HepG2 (cell line): ENCODE results near the gene LGALS13. TPM values are rescaled to one million over a fixed set of nuclear protein-coding genes. Genes with fewer than 3 reads are reported as not detected.

ENCODE experiments used
- ATAC-seq: fragments of 200-7000 bp; cut with Tn5 transposase; 3 replicates; pipeline ENCODE4 v1.9.1; 2020; ENCODE audit warnings: mild to moderate bottlenecking, moderate library complexity
- BruUV-seq: library from RNA; stranded (reverse); fragments of 400-500 nt; replicated peaks from 2 replicates; lab custom pipeline; 2021; lab: Mats Ljungman, UMichigan
- CTCF ChIA-PET: fragments of 300-600 bp; formaldehyde crosslinking; extraction: SDS; loops from one replicate; lab custom pipeline; 2021; ENCODE audit warnings: low total read pairs, inconsistent platforms, low intra/inter-chr PET ratio; lab: Yijun Ruan, JAX
- POLR2A ChIA-PET: fragments of 350-600 bp; sonication (Branson Sonifier 250); formaldehyde crosslinking; loops from one replicate; lab custom pipeline; 2020; ENCODE audit warnings: antibody characterized with exemption, inconsistent platforms; lab: Yijun Ruan, JAX
- DNase-seq: peaks from one replicate; pipeline ENCODE4 v3.0.0-alpha.2; 2015; ENCODE audit warnings: low spot score
- FAIRE-seq: peaks from 3 replicates; lab custom pipeline; 2011; peaks lifted over from hg19 to GRCh38; lab: Jason Lieb, UNC
- H2AFZ ChIP-seq: one replicate; pipeline ENCODE4 v1.6.1; 2011; ENCODE audit warnings: low read length, inconsistent platforms
- H3K27ac ChIP-seq: fragments of 300-600 bp; 3 replicates; pipeline ENCODE4 v1.8.0; 2011; ENCODE audit warnings: mixed run types, mild to moderate bottlenecking, mixed read lengths, low read length, inconsistent platforms; ENCODE audit not compliant: insufficient read depth; ENCODE audit errors: extremely low read length
- H3K27me3 ChIP-seq, 2 experiments: fragments of 200-600 bp in 1 of 2; 2 replicates in 1 of 2; 3 replicates in 1 of 2; pipeline versions ENCODE4 v1.6.0 to v1.8.0; 2011; ENCODE audit warnings: low read length in 2 of 2, mild to moderate bottlenecking in 2 of 2, moderate library complexity in 2 of 2, inconsistent platforms in 1 of 2; ENCODE audit not compliant: insufficient read depth in 2 of 2, control insufficient read depth in 1 of 2
- H3K36me3 ChIP-seq, 2 experiments: fragments of 200-600 bp in 1 of 2; replicated peaks in 1 of 2; 2 replicates in 1 of 2; 3 replicates in 1 of 2; pipeline versions ENCODE4 v1.5.1 to v1.8.0; 2011; ENCODE audit warnings: low read length in 2 of 2, inconsistent platforms in 1 of 2; ENCODE audit not compliant: insufficient read depth in 2 of 2, control insufficient read depth in 1 of 2
- H3K4me1 ChIP-seq: 2 replicates; pipeline ENCODE4 v1.5.1; 2012; ENCODE audit warnings: low read length, inconsistent platforms; ENCODE audit not compliant: insufficient read depth
- H3K4me2 ChIP-seq: 2 replicates; pipeline ENCODE4 v1.6.0; 2011; ENCODE audit warnings: low read depth, low read length, inconsistent platforms
- H3K4me3 ChIP-seq, 3 experiments: fragments of 200-600 bp in 1 of 3; sonication (generic), shearing (Covaris generic) in 1 of 3; replicated peaks in 1 of 3; 2 replicates each; pipeline ENCODE4 v1.5.1; 2011 to 2016; ENCODE audit warnings: low read length in 3 of 3, inconsistent platforms in 2 of 3, low read depth in 2 of 3, mild to moderate bottlenecking in 2 of 3, control low read depth in 1 of 3, mixed read lengths in 1 of 3; ENCODE audit not compliant: insufficient read depth in 1 of 3
- H3K79me2 ChIP-seq: one replicate; pipeline ENCODE4 v1.6.1; 2011; ENCODE audit warnings: low read length, inconsistent platforms; ENCODE audit not compliant: insufficient read depth
- H3K9ac ChIP-seq: 2 replicates; pipeline ENCODE4 v1.6.0; 2011; ENCODE audit warnings: mild to moderate bottlenecking, low read depth, low read length, inconsistent platforms; ENCODE audit not compliant: insufficient read depth
- H3K9me3 ChIP-seq: 2 replicates; pipeline ENCODE4 v1.5.1; 2012; ENCODE audit warnings: mild to moderate bottlenecking, low read length
- H4K20me1 ChIP-seq: 2 replicates; pipeline ENCODE4 v1.6.0; 2011; ENCODE audit warnings: inconsistent platforms, mild to moderate bottlenecking, low read length, moderate library complexity; ENCODE audit not compliant: insufficient read depth
- AFF4 ChIP-seq: sonication (generic); formaldehyde crosslinking; IDR thresholded peaks from 2 replicates; pipeline ENCODE4 v1.4.0; 2020; ENCODE audit warnings: missing genetic modification reagents
- ERF ChIP-seq: IDR thresholded peaks from 2 replicates; pipeline ENCODE4 v1.6.1; 2018; ENCODE audit warnings: missing biosample characterization, missing genetic modification reagents
- FOXP1 ChIP-seq, 2 experiments: fragments of 450-650 bp in 1 of 2; IDR thresholded peaks; 2 replicates each; pipeline ENCODE4 v1.6.1; 2017 to 2018; ENCODE audit warnings: antibody characterized with exemption in 1 of 2
- PCBP1 ChIP-seq: fragments of 200-400 bp; formaldehyde crosslinking; IDR thresholded peaks from 2 replicates; pipeline ENCODE4 v1.6.1; 2017; ENCODE audit warnings: mild to moderate bottlenecking, low read depth, low read length, borderline replicate concordance
- SOX6 ChIP-seq, 2 experiments: fragments of 450-650 bp in 1 of 2; sonication (generic) in 1 of 2; formaldehyde crosslinking in 1 of 2; IDR thresholded peaks; 2 replicates each; pipeline versions ENCODE4 v1.4.0 to v1.6.1; 2017 to 2020; ENCODE audit warnings: antibody characterized with exemption in 1 of 2, mild to moderate bottlenecking in 1 of 2, missing genetic modification reagents in 1 of 2
- TBP ChIP-seq: sonication (generic); formaldehyde crosslinking; IDR thresholded peaks from 2 replicates; pipeline ENCODE4 v1.5.0; 2020; ENCODE audit warnings: missing genetic modification reagents
- ZEB1 ChIP-seq: IDR thresholded peaks from 2 replicates; pipeline ENCODE4 v1.6.1; 2012; ENCODE audit warnings: mild to moderate bottlenecking, low read depth, inconsistent platforms; ENCODE audit not compliant: insufficient replicate concordance
- ZNF20 ChIP-seq: sonication (generic); formaldehyde crosslinking; IDR thresholded peaks from 2 replicates; pipeline ENCODE4 v1.4.0; 2020; ENCODE audit warnings: mild to moderate bottlenecking, moderate library complexity, missing genetic modification reagents
- ZNF414 ChIP-seq: sonication (generic); formaldehyde crosslinking; IDR thresholded peaks from 2 replicates; pipeline ENCODE4 v1.5.0; 2020; ENCODE audit warnings: missing genetic modification reagents
- ZNF607 ChIP-seq: sonication (generic); formaldehyde crosslinking; IDR thresholded peaks from 2 replicates; pipeline ENCODE4 v1.5.1; 2020; ENCODE audit warnings: missing genetic modification reagents, mild to moderate bottlenecking, borderline replicate concordance
- WGBS: methylation state at CpG from one replicate; pipeline ENCODE4 v1.1.6; 2017; ENCODE audit warnings: low lambda C conversion rate; 5-methylcytosine and 5-hydroxymethylcytosine counted together
- in situ Hi-C: cut with HindIII; loops from 2 replicates; pipeline ENCODE4 v1.10.0; 2017; ENCODE audit warnings: low pct_unique_long_range_greater_than_20kb; ENCODE audit not compliant: extremely low pct_ligation_motif_present
- intact Hi-C: fragments of 100-400 bp; cut with micrococcal nuclease; formaldehyde crosslinking; loops from one replicate; pipeline ENCODE4 v1.10.0; 2022; ENCODE audit not compliant: unreplicated experiment
- polyA plus RNA-seq, 8 experiments: library from polyadenylated mRNA; depleted of rRNA in 3 of 8; stranded (reverse) in 7 of 8; unstranded in 1 of 8; fragments of >200 nt; fragmentation: Illumina TruSeq in 4 of 8; extraction: Trizol in 4 of 8; gene quantifications; 2 replicates each; pipeline versions ENCODE4 v1.2.1 to v1.2.3, GENCODE V29; 2011 to 2016; ENCODE audit warnings: low read depth in 4 of 8, missing spikeins in 1 of 8, mixed read lengths in 1 of 8; ENCODE audit not compliant: insufficient read depth in 1 of 8
- total RNA-seq, 5 experiments: library from RNA; depleted of rRNA; stranded (reverse); fragments of >200 nt; fragmentation: Illumina TruSeq; extraction: Trizol; gene quantifications; 2 replicates each; pipeline ENCODE4 v1.2.3, GENCODE V29; 2016; ENCODE audit warnings: low read depth in 1 of 5
- TF ChIP-seq, protein P1 (sequence below): IDR thresholded peaks from 2 replicates; pipeline ENCODE4 v1.4.0; 2020; ENCODE audit warnings: mild to moderate bottlenecking, missing genetic modification reagents
- TF ChIP-seq, protein P2 (sequence below): sonication (generic); formaldehyde crosslinking; IDR thresholded peaks from 2 replicates; pipeline ENCODE4 v1.5.0; 2020; ENCODE audit warnings: missing genetic modification reagents
- TF ChIP-seq, protein P3 (sequence below): sonication (generic); formaldehyde crosslinking; IDR thresholded peaks from 2 replicates; pipeline ENCODE4 v1.4.0; 2020; ENCODE audit warnings: missing genetic modification reagents; ENCODE audit errors: not compliant biosample characterization

The LGALS13 gene
- total and polyA plus RNA-seq, 2 of the 13 experiments (the other 11 are each of a cell fraction or from before 2014, with no cell fraction given) = not detected

DNA sequence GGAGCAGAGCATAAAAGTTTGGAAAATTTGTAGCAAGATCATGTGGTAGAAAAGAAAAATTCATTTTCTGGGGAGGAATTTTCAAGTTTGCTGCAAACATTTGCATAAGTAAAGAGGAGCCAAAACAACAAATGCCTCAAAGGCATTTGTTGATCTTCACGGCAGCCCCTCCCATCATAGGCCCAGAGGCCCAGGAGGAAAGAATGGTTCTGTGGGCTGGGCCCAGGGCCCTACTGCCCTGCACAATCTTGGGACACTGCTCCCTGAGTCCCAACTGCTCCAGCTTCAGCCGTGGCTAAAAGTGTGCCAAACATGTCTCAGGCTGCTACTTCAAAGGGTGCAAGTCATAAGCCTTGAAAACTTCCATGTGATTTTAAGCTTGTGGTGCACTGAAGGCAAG is 11.3 kb downstream of the LGALS13 start (continued):
- TF ChIP-seq ZNF20 (CRISPR knock-in tag) = no peak
- TF ChIP-seq, protein P1, sequence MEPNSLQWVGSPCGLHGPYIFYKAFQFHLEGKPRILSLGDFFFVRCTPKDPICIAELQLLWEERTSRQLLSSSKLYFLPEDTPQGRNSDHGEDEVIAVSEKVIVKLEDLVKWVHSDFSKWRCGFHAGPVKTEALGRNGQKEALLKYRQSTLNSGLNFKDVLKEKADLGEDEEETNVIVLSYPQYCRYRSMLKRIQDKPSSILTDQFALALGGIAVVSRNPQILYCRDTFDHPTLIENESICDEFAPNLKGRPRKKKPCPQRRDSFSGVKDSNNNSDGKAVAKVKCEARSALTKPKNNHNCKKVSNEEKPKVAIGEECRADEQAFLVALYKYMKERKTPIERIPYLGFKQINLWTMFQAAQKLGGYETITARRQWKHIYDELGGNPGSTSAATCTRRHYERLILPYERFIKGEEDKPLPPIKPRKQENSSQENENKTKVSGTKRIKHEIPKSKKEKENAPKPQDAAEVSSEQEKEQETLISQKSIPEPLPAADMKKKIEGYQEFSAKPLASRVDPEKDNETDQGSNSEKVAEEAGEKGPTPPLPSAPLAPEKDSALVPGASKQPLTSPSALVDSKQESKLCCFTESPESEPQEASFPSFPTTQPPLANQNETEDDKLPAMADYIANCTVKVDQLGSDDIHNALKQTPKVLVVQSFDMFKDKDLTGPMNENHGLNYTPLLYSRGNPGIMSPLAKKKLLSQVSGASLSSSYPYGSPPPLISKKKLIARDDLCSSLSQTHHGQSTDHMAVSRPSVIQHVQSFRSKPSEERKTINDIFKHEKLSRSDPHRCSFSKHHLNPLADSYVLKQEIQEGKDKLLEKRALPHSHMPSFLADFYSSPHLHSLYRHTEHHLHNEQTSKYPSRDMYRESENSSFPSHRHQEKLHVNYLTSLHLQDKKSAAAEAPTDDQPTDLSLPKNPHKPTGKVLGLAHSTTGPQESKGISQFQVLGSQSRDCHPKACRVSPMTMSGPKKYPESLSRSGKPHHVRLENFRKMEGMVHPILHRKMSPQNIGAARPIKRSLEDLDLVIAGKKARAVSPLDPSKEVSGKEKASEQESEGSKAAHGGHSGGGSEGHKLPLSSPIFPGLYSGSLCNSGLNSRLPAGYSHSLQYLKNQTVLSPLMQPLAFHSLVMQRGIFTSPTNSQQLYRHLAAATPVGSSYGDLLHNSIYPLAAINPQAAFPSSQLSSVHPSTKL (CRISPR knock-in tag) = no peak
- TF ChIP-seq ZEB1 = no peak
- no peak for TF ChIP-seq ZNF607 (CRISPR knock-in tag)
- TF ChIP-seq ZNF414 (CRISPR knock-in tag) = no peak

DNA sequence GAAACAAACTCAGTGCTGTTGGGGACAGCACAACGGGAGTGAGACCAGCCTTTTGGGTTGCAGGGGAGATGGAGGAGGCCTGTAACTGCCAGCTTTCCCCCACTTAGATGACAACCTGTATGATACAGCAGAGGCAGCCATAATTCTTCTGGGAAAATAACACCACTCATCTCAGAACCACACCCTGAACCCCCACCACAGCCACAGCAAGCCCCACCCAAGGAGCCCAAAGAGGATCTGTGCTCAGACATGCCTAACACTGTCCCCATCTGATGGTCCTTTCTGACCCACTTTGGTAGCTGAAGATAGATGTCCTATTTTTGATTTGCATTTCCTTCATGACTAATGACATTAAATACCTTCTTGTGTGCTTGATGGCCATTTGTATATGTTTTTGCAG is 15.4 kb downstream of the LGALS13 start:
- in situ Hi-C loops = no loop called here
- no peak for TF ChIP-seq TBP (CRISPR knock-in tag)
- TF ChIP-seq AFF4 (CRISPR knock-in tag) = no peak
- no peak for TF ChIP-seq FOXP1 (IDR thresholded peaks at IDR 0.05)
- TF ChIP-seq FOXP1 (CRISPR knock-in tag; IDR thresholded peaks at IDR 0.05) = no peak
- TF ChIP-seq PCBP1 = no peak
- TF ChIP-seq, protein P2, sequence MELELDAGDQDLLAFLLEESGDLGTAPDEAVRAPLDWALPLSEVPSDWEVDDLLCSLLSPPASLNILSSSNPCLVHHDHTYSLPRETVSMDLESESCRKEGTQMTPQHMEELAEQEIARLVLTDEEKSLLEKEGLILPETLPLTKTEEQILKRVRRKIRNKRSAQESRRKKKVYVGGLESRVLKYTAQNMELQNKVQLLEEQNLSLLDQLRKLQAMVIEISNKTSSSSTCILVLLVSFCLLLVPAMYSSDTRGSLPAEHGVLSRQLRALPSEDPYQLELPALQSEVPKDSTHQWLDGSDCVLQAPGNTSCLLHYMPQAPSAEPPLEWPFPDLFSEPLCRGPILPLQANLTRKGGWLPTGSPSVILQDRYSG = no peak
- TF ChIP-seq, protein P3, sequence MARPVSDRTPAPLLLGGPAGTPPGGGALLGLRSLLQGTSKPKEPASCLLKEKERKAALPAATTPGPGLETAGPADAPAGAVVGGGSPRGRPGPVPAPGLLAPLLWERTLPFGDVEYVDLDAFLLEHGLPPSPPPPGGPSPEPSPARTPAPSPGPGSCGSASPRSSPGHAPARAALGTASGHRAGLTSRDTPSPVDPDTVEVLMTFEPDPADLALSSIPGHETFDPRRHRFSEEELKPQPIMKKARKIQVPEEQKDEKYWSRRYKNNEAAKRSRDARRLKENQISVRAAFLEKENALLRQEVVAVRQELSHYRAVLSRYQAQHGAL (CRISPR knock-in tag) = no peak
- TF ChIP-seq SOX6 (IDR thresholded peaks at IDR 0.05) = no peak
- no peak for TF ChIP-seq SOX6 (CRISPR knock-in tag; IDR thresholded peaks at IDR 0.05)
- TF ChIP-seq ERF (CRISPR knock-in tag) = no peak

More for the DNA sequence above, 15.4 kb downstream of the LGALS13 start:
- intact Hi-C loops = no loop called here
- Histone ChIP-seq H3K9ac (no peak overlapping the region), H3K36me3 (no peaks in the 10 kb centered on the region), H3K4me2 (no peak overlapping the region), H3K27me3 (no peaks in the 10 kb centered on the region), H3K79me2 (no peaks in the 10 kb centered on the region), H3K4me3 (no peak overlapping the region), H3K27ac (no peak overlapping the region), H2AFZ (no peak overlapping the region), H4K20me1 (no peaks in the 10 kb centered on the region), H3K9me3 (peaks cover 11% of the 10 kb centered on the region), H3K4me1 (no peaks in the 10 kb centered on the region; the same call in 1 of the 2 replicates)
- FAIRE-seq (no peak), DNase-seq (no peak), ATAC-seq (no peak)
- WGBS = 0% methylated on average over 1 of the region's 1 CpG
- no TSS peak for BruUV-seq
- POLR2A ChIA-PET = no interaction called here
- CTCF ChIA-PET = no interaction called here
